ENCODE data around the gene EHBP1L1.

The EHBP1L1 gene

DNA sequence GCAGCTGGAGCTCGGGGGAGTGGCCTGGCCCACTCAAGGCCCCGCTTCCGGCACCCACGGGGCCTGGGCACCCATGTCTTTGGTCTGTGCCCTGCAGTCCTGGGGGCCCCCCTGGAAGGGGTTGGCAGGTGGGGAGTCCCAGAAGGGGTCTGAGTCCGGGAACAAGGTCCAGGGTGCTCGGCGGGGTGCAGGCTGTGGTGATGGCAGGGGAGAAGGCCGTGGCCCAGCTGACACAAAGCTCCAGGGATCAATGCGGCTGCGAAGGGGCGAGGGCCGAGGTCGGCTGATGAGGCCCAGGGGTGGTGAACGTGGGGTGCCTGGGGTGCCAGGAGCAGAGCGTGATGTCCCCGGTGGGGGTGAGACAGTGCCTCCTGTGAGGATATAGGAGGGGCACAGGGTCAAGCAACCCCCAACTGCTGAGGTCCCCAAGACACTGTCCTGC lies 22.4 kb downstream of the EHBP1L1 start:
- DNase-seq, result no peak

- no peak for DNase-seq
These were observed 23.5 kb downstream of the EHBP1L1 start for GRCh38 chr11:65599216-65599954.

DNA sequence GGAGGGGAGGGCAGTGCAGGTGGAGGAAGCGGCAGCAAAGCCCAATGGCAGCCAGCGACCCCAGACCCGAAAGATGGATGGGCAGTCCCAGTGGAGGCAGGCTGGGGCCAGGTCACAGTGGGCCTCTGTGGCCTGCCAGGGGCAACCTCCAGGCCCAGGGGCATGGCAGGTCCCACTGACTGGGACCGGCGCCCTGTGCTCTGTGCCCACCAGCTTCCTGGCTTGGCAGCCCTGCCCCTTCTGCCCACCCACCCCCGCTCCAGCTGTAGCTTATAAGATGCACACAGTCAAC lies 24.0 kb downstream of the EHBP1L1 start:
- DNase-seq, result no peak

- DNase-seq, result no peak
These were observed 28.4 kb downstream of the EHBP1L1 start for GRCh38 chr11:65604258-65604657.

- DNase-seq, result no peak
These were observed 31.2 kb downstream of the EHBP1L1 start for GRCh38 chr11:65606876-65607613.

- no peak for DNase-seq
These were observed 32.0 kb downstream of the EHBP1L1 start for GRCh38 chr11:65607614-65608426.

DNA sequence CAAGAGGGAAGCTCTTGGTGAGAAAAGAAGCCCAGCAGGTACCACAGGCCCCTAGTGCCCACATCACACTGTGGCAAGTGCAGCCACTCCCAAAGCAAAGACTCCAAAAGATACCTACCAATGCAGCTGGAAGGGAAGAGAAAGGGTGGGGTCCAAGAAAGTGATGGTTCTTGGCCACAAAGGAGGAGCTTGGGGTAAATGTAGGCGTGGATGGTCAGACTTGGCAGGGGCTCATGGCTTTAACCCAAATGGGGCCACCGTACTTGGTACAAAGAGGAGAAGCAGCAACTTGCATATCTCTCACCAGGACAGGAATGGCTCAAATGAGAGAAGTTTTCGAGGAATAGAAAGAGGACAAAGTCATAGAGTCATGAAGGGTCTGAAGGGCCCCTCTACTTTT lies 33.4 kb downstream of the EHBP1L1 start:
- no peak for DNase-seq

DNA sequence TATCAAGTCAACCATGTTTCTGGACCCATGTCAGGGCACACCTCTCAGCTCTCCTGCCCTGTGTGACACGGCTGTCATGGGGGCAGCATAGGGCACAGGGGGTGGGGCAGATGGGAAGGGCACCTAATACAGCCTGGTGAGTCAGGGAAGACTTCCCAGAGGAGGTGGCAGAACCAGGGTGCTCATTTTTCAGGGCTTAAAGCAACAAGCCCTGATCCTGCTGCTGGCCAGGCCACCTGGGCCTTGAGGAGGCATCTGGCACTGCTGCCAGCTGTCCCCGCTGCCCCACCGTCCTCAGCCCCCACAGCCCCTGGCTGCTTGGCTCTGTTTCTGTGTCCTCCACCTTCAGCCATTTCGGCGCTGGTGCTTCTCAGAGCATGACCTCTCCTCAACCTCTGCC lies 33.8 kb downstream of the EHBP1L1 start:
- DNase-seq, result no peak

DNA sequence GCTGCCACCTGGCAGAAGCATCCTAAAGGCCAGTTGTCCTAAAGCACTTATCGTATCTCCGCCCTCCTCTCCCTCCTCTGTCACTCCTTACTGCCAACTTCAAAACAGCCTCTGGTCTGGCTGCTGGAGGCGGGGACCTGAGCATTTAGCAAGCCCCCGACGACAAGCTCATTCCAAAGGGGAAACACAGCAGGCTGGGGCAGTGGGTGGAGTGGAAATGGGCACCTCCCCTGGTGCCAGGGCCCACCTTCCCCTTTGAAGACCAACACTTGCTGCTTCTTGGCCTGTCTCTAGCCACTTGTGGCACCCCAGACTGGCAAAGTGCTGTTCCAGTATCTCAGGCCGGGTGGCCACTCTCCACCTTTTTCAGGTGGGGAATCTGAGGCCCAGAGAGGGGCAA lies 34.6 kb downstream of the EHBP1L1 start:
- no peak for DNase-seq

- no peak for DNase-seq
These were observed 35.3 kb downstream of the EHBP1L1 start for GRCh38 chr11:65611028-65611757.

- no peak for DNase-seq
These were observed 36.1 kb downstream of the EHBP1L1 start for GRCh38 chr11:65611758-65612603.

GRCh38 chr11:65612691-65613090 lies 36.8 kb downstream of the EHBP1L1 start:
- DNase-seq, result no peak

GRCh38 chr11:65613091-65613928 lies 37.5 kb downstream of the EHBP1L1 start:
- DNase-seq, result peak; percentile 22

GRCh38 chr11:65615229-65615949 lies 39.5 kb downstream of the EHBP1L1 start, which contains the start of gene PCNX3:
TSS of gene PCNX3 (plus strand) at chr11:65615776. CDS start at chr11:65616312, 536 bp downstream.
- DNase-seq, result peak; percentile 100

DNA sequence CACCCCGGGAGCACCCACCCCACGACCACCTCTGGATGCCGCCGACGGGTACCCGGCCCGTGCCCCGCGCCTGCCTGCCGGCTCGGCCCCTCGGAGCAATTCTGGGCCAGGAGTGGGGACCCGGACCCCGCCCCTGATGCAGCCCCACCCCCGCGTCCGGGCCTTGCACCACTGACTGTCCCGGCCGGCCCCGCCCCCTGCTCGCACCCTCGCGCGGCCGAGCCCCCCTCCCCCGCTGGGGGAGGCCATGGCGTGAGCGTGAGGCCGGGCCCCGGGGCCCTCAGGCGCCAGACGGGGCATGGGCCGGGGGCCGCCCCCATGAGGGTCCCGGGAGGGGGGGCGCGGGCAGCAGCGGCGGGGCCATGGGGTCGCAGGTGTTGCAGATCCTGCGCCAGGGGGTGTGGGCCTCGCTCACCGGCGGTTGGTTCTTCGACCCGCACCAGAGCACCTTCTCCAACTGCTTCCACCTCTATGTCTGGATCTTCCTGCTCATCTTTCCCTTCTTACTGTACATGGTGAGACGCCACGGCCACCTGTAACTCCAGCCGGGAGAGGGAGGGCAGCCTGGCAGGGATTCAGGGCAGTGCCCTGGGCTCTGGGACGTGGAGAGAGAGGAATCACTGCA lies 40.2 kb downstream of the EHBP1L1 start:
- no peak for DNase-seq

GRCh38 chr11:65616575-65617001 lies 40.7 kb downstream of the EHBP1L1 start:
- no peak for DNase-seq

- DNase-seq, result no peak
These were observed 41.4 kb downstream of the EHBP1L1 start for GRCh38 chr11:65617136-65617850.

DNA sequence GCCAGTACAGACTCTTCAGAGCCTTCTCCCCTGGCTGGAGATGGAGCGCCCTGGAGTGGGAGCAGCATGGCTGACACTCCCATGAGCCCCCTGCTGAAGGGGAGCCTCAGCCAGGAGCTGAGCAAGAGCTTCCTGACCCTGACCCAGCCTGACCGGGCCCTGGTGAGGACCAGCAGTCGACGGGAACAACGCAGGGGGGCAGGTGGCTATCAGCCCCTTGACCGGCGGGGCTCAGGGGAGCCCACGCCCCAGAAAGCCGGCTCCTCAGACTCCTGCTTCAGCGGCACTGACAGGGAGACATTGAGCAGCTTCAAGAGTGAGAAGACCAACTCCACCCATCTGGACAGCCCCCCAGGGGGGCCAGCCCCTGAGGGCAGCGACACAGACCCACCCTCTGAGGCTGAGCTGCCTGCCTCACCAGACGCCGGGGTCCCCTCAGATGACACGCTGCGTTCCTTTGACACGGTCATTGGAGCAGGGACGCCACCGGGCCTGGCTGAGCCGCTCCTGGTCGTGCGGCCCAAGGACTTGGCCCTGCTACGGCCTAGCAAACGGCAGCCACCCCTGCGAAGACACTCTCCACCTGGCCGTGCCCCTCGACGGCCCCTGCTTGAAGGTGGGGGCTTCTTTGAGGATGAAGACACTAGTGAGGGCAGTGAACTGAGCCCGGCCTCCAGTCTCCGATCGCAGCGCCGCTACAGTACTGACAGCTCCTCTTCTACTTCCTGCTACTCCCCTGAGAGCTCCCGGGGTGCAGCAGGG lies 42.3 kb downstream of the EHBP1L1 start:
- no peak for DNase-seq
